Occipital lobe (tissue), 2 donors: ENCODE measurements around the gene PCSK2. TPM values are rescaled to one million over a fixed set of nuclear protein-coding genes. Genes with fewer than 3 reads are reported as not detected.

Experiments used
- DNase-seq: peaks from one replicate; lab custom pipeline; 2025; lab: John Stamatoyannopoulos, UW
- total RNA-seq: library from RNA; depleted of rRNA; stranded (reverse); fragments of >200 nt; gene quantifications from one replicate; pipeline ENCODE4 v1.2.3, GENCODE V29; 2014

PCSK2 gene
- total RNA-seq, 1 donor from 2014 or later: 37.9 TPM

- no peak for DNase-seq
Measured at GRCh38 chr20:17391127-17391771, 164.4 kb downstream of the PCSK2 start.

GRCh38 chr20:17394411-17394810 lies 167.6 kb downstream of the PCSK2 start:
- no peak for DNase-seq

- DNase-seq: no peak
Measured at GRCh38 chr20:17395729-17396128, 168.9 kb downstream of the PCSK2 start.

- no peak for DNase-seq
Measured at GRCh38 chr20:17399303-17399985, 172.6 kb downstream of the PCSK2 start.

GRCh38 chr20:17403461-17403860 lies 176.6 kb downstream of the PCSK2 start:
- no peak for DNase-seq

GRCh38 chr20:17406051-17406590 lies 179.3 kb downstream of the PCSK2 start:
- DNase-seq: no peak

GRCh38 chr20:17407550-17407949 lies 180.7 kb downstream of the PCSK2 start:
- no peak for DNase-seq

- DNase-seq: no peak
Measured at GRCh38 chr20:17417225-17417624, 190.4 kb downstream of the PCSK2 start.

GRCh38 chr20:17418737-17419136 lies 191.9 kb downstream of the PCSK2 start:
- DNase-seq: no peak

- no peak for DNase-seq
Measured at GRCh38 chr20:17419479-17420041, 192.7 kb downstream of the PCSK2 start.

GRCh38 chr20:17421493-17421892 lies 194.7 kb downstream of the PCSK2 start:
- DNase-seq: no peak

GRCh38 chr20:17423782-17424181 lies 196.9 kb downstream of the PCSK2 start:
- DNase-seq: no peak

- DNase-seq: no peak
Measured at GRCh38 chr20:17427638-17428037, 200.8 kb downstream of the PCSK2 start.

GRCh38 chr20:17430125-17430950 lies 203.5 kb downstream of the PCSK2 start:
- no peak for DNase-seq

- DNase-seq: peak; percentile 64
Measured at GRCh38 chr20:17431621-17432364, 205.0 kb downstream of the PCSK2 start.

- DNase-seq: no peak
Measured at GRCh38 chr20:17436664-17437063, 209.8 kb downstream of the PCSK2 start.

- DNase-seq: no peak
Measured at GRCh38 chr20:17437251-17437650, 210.4 kb downstream of the PCSK2 start.

GRCh38 chr20:17438436-17439039 lies 211.7 kb downstream of the PCSK2 start:
- DNase-seq: no peak

- no peak for DNase-seq
Measured at GRCh38 chr20:17439616-17440296, 212.9 kb downstream of the PCSK2 start.

GRCh38 chr20:17441745-17442144 lies 214.9 kb downstream of the PCSK2 start:
- DNase-seq: no peak
